Stimulated activated CD8-positive, alpha-beta memory T cell treated with anti-CD3 and anti-CD28 coated beads, Interleukin-12 subunit alpha, Interleukin-12 subunit beta, amount 100 ng/mL, for 1 hour (primary cell): ENCODE results near the gene RARB.

Experiments
- DNase-seq: peaks from one replicate; pipeline ENCODE4 v3.0.0-alpha.2; 2020; ENCODE audit warnings: low read depth

Gene RARB

GRCh38 chr3:25448750-25449692 lies 21.0 kb downstream of the RARB start:
- DNase-seq = no peak

- DNase-seq = no peak
Observed at GRCh38 chr3:25449857-25450256, 21.8 kb downstream of the RARB start.

- DNase-seq = no peak
Observed at GRCh38 chr3:25452192-25452591, 24.1 kb downstream of the RARB start.

DNA sequence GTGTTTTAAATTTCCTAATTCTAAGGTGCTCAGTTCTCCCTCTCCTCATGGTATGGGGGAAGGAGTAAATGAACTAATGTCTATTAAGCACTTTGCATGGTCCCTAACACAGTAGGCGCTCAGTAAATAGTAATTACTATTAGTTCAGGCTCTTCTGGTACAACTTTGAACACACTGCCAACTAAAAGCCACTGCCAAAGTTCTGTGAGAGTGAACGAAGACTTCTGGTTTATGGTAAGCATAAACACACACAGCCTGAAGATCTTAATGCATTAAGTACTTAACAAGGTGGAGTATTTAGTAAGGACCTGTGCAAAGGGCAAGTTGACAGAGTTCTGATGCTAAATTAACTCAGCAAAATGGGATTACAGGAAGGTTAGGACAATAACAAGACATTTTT lies 24.7 kb downstream of the RARB start:
- no peak for DNase-seq

GRCh38 chr3:25453619-25454004 lies 25.5 kb downstream of the RARB start:
- DNase-seq = no peak

DNA sequence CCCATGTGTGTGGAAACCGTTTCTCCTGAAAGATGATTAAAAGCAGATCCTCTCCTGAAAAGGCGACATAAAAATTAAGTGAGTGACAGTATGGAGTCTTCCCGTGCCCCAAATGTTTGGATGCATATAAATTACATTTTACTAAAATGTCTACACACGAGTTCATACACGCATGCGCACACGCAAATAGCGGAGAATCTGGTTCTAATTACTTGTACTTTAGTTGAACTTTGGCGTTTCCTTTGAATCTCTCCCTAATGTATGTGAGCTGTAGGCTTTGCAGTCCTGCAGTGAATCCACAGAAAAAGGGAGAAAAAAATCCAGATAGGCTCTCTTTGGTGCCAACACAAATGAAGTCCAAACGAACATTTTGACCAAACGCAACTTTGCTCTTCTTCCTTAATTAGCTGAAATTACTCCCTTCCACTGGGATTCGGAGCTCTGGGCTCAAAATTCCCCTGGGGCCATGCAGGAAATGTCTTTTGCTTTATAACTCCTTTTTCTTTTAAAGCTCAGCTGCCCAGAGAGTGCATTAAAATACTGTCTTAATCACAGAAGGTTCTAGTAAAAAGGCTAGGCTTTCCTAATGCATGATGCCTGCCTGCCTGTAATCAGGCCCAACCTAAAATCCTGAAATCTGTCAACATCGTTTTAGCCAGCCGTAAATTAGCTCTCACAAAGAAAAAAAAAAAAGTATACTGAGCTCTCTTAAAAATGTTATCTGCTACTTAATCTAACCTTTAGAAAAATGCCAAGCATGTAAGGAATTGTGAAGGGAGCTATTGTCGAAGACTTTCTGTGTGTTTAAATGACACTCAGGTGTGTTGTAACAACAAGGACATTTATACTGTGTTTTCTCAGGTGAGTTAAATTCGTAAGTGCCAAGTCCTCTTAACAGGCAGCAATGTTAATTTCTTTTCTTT lies 26.2 kb downstream of the RARB start:
- no peak for DNase-seq

DNA sequence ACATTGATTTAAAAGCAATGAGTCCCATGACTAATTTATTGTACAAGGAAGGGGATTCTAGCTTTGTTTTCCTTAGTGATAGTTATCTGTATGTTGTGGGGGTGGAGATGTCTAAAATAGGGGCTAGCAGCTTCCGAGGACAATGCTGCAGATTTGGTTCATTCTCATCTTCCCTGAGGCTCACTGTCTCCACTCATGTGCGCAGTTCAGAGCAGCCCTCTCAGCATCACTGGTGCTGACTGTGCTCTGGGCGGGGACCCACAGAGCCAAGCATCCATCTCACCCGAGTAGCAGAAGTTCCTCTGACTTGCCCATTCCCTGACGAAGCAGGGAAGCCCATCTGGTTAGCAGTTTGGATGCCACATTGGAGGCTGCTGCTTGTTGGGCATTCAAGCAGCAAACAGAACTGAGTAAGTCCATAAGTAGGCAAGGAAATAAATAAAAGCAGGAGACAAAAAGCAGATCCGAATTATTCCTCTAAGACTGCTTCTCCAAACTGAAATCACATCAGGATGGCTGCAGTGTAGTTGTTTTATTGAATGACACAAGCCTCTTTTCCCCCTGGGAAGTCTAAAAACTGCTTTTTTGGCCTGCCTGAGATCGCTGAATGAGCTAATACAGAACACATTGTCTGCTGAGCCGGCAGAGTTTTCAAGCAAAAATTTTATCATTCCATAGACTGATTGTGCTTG lies 27.5 kb downstream of the RARB start:
- DNase-seq = no peak

DNA sequence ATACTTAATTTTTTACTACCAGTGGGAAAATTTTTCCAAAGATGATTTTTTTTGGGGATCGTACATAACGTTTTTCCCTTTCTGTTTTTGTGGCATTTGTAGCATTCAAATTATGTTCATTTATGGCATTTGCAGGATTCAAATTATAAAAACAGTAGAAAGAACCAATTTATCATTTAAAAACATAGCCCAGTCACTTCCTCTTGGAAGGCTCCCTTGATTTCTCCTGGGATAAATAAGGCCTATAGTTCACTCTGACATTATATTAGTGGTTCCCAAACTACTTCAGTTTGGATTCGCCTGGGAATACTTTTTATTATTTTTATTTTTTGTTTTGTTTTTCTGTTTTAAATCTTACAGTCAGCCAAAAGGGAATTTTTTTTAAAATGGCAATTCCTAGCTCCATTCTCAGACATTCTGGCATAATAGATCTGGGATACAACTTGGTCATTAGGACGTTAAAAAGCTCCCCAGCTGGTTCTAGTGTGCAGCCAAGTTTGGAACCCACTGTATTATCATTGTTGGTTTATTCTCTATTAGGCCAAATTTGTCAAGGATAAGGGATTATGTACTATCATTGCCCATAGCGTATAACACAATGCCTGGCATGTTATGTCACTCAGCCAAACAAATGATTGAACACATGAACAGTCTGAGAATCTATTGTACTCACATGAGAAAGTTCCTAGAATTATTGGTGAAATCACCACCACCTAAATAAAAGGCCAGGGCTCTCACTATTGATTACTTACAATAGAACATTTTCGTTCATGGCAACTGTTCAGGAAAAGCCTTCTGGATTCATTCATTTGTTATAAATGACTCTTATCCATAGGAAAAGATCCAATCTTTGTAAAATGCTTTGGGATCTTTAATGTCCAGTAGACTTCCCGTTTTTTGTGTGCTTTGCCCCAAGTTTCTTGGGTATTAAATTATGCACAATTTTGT lies 28.9 kb downstream of the RARB start:
- no peak for DNase-seq

DNA sequence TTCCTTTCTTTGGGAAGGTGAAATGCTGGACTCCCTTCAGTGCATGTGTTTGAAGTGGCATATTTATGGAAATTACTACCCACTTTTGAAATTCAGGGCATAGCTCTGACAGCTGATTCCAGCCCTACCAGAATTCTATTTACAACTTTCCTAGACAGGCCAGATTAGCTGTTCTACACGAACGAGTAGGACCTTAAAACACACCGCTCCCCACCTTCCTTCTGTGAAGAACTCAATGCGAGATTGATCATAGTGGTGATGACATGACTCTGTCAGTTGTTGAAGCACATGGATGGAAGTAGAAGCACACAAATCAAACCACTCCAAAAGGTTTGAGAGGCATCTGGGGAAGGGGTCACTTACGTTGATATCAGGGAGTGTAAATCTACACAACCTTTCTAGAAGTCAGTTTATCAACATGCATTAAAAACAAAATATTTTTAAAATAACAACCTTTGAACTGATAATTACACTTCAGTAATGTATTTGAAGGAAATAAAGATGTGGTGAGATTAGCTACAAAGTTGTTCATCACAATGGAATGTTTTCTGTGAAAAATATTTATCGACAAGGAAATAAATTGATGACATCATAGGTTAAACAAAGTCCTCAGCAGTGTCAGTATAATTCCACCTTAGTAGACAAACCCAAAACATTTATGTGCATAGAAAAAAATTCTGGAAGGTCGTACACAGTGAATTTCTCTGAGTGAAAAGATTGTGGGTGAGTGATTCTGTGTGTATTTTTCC lies 29.8 kb downstream of the RARB start:
- no peak for DNase-seq

DNA sequence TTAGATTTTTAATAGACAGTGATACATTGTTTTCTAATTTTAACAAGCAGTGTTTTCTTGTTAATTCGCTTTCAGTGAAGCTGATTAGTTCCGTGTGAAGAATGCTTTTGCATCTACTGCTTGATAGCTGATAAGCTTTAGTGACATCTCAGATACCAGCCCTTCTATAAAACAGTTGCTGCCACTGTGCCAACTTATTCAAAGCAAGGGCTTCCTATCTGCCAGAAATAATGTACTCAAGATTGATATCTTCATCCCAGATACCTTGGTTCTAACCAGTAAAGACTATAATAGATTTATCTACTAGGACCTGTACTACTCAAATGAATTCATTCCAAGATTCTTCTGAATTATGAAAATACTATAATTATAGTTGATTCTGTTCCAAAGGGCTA lies 30.4 kb downstream of the RARB start:
- DNase-seq = no peak

DNA sequence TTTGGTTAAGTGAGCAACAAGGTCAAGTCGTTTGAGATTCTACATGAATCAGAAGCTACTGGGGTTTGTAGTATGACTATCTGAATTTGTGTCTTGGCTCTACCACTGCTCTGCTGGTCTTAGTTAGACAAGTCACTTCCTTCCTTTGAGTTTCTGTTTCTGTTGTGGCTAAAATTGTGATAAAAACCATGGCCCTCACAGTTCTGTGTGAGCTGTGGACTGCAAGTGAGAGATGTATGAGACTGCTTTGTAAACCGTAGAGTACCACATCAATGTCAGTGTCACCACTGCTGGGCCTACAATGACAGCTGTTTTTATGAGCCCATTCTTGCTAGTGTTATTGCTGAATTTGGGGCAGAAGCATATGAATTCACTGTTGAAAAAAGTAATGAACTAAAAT lies 32.7 kb downstream of the RARB start:
- DNase-seq = no peak

GRCh38 chr3:25461946-25462345 lies 33.9 kb downstream of the RARB start:
- DNase-seq = no peak

- DNase-seq = no peak
Observed at GRCh38 chr3:25462495-25462894, 34.4 kb downstream of the RARB start.

DNA sequence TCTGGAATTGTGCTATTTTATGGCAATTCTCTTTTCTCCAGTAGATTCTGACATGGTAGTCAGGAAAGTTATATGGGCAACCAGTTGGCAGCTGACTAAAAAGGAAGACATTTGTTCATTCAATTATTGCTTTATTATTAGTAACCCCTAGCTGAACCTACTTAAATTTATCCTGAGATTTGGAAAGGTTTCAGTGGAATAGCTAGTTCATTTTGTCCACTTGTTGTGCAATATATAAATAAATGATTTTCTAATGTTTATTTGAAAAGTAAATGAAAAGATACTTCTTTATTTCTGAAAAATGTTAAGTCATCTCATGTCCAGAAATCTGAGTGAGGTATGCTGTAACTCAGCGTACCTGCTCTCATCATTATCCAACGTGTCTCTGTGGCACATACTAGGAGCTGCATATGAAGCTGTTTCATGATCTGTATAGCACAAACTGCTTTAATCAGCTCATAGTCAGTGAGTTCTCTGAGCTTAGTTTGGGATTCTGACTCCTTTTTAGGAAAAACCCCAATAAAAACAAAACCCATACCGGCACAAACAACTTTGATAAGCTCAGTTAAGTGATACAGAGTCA lies 35.9 kb downstream of the RARB start:
- DNase-seq = no peak

GRCh38 chr3:25465266-25465860 lies 37.3 kb downstream of the RARB start:
- no peak for DNase-seq

DNA sequence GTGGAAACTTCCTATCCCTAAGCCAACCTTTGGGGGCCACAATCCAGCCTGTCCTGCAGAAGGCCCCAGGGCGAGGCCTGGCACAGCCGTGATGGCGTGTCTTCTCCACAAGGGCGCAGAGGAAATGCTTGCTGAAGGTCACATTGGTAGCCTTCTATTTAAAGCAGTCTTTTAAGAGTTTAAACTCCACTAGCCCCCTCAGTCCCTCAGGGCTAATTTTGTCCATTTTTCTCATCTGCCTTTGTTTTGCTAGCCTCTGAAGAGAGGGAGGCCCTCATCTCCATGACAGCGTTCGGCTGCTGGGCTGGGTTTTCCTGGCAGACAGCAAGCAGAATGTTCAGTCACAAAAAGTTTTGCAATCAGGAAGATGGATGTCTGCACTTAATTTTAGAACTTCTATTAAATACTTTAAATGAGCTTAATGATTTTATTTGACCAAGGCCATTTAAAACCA lies 40.8 kb downstream of the RARB start:
- no peak for DNase-seq

GRCh38 chr3:25469558-25469957 lies 41.5 kb downstream of the RARB start:
- DNase-seq = no peak

GRCh38 chr3:25471081-25471768 lies 43.2 kb downstream of the RARB start:
- DNase-seq = no peak

DNA sequence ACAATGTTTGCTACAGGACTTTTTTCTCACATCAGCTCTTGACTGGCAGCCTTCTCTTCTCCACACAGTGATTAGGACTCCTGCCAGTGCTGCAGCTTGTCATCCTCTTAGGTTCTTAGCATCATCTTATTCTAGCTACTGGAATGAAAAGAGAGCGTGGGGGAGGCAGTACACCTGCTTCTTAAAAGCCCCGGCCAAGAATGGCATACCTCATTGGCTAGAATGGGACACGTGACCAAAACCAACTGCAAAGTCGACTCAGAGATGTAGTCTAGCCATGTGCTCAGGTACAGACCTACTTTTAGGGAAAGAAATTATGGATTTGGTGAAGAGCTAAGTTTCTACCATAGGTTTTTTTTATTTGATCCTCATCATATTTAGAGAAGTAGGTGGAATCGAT lies 44.1 kb downstream of the RARB start:
- DNase-seq = no peak
